GM18502 (cell line): ENCODE data around the gene NMRK2.
"Not testable (repeated sequence)": the region's sequence is repeated elsewhere in the genome, so short reads cannot be mapped to it uniquely, and the experiment has no call there.

Experiments
- ATAC-seq: cut with Tn5 transposase; IDR thresholded peaks from one replicate; pipeline ENCODE4 v1.9.1; 2021; ENCODE audit warnings: mild to moderate bottlenecking; ENCODE audit not compliant: unreplicated experiment, poor library complexity

Gene NMRK2

GRCh38 chr19:3931041-3931440 lies 1.8 kb upstream of the NMRK2 start:
- no peak for ATAC-seq

DNA sequence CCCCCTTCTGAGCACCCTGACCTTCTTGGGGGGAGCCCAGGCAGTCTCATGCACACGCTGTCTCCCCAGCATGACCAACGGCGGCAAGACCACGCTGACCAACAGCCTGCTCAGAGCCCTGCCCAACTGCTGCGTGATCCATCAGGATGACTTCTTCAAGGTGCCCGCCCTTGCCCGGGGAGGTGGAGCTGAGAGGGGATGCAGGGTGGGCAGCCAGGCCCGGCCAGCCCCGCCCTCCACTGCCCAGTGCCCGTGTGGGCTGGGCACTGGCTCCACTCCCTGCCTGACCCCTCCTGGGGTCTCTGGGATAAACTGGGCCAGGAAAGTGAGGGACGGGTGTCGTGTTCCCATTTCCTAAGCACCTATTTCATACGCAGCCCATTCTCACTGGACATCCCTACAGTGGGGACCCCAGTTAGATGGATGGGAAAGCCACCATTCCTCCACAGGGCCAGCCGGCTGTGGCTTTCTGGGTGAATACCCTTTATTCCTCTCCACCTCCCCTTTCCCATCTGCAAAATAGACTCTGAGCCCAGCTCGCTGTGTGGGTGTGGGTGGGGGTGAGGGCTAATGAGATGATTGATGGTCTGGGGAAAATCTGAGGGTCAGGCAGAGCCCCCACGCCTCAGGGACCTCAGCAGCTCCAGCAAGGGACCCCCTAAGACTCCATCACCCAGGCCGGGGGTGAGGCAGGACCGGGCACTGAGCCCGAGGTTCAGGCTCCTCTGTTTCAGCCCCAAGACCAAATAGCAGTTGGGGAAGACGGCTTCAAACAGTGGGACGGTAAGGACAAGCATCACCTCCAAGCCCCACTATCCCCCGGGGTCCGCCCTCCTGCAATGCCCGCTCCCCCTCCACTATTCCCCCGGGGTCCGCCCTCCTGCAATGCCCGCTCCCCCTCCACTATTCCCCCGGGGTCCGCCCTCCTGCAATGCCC lies 3.9 kb downstream of the NMRK2 start:
- no peak for ATAC-seq

DNA sequence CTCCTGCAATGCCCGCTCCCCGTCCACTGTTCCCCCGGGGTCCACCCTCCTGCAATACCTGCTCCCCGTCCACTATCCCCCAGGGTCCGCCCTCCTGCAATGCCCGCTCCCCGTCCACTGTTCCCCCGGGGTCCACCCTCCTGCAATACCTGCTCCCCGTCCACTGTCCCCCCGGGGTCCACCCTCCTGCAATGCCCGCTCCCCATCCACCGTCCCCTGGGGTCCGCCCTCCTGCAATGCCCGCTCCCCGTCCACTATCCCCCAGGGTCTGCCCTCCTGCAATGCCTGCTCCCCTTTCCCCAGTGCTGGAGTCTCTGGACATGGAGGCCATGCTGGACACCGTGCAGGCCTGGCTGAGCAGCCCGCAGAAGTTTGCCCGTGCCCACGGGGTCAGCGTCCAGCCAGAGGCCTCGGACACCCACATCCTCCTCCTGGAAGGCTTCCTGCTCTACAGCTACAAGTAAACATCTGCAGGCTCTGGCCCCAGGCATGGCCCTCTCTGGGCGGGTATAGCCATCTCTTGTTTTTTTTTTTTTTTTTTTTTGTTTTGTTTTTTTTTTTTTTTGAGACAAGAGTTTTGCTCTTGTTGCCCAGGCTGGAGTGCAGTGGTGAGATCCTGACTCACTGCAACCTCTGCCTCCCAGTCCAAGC lies 5.6 kb downstream of the NMRK2 start:
- not testable (repeated sequence) for ATAC-seq

DNA sequence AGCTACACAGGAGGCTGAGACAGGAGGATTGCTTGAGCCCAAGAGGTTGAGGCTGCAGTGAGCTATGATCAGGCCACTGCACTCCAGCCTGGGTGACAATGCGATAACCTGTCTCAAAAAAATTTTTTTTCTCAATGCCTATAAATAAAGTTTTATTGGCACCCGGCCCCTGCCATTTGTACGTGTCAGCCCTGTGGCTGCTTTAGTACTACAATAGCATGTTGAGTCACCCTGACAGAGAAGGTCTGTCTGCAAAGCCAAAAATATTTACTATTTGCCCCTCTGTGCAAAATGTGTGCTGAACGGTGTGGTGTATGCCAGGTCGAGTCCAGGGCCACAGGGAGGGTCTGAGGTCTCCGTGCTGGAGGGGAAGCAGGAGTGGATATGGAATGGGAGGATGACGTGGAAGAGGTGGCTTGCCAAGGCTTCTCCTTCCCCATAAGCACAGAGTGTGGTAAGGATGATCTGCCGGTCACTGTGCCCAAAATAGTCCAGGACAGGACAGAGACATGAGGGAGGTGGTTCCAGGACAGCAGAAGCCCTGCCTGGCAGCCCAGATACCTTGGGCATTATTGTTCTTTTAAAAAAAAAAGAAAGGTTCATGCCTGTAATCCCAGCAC lies 10.0 kb downstream of the NMRK2 start:
- no peak for ATAC-seq

DNA sequence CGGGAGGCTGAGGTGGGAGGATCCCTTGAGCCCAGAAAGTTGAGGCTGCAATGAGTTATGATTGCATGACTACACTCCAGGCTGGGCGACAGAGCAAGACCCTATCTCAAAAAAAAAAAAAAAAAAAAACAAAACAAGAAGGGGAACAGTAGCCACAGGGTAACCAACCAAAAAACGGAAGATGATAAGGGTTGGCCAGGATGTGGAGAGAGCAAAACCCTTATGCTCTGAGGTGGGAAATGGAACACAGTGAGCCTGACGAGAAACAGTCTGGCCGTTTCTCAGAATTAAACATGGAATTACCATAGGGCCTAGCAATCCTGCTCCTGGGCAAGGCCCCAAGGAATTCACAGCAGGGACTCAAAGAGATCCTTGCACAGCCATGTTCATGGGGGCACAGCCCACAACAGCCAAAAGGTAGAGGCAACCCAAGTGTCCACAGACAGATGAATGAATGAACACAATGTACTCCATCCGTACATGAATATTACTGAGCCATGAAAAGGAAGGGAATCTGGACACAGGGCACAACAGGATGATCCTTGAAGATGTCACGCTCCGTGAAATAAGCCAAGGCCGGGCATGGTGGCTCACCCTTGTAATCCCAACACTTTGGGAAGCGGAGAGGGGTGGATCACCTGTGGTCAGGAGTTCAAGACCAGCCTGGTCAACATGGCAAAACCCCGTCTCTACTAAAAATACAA lies 11.3 kb downstream of the NMRK2 start:
- ATAC-seq, result no peak

- no peak for ATAC-seq
Measured at GRCh38 chr19:3945838-3946237, 13.0 kb downstream of the NMRK2 start.

GRCh38 chr19:3947316-3947933 lies 14.6 kb downstream of the NMRK2 start:
- ATAC-seq, result not testable (repeated sequence)

DNA sequence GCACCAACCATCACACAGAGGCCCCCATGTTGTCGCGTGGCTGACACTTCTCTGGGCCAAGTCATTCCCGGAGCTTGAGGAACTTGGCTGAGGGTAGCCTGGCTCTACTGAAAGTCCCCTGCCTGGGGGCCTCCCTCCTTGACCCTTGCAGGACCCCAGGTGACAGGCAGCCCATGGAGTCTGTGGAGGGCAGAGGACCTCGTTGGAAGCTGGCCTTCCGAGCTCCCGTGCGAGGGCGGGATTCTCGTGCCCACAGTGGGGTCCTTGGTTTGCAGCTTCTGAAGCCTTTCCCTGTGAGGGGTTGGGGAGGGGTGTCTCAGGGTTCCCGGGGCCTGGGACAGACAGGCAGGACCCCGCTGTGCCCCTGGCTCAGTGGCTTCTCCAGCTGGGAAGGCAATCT lies 16.4 kb downstream of the NMRK2 start:
- ATAC-seq, result no peak

DNA sequence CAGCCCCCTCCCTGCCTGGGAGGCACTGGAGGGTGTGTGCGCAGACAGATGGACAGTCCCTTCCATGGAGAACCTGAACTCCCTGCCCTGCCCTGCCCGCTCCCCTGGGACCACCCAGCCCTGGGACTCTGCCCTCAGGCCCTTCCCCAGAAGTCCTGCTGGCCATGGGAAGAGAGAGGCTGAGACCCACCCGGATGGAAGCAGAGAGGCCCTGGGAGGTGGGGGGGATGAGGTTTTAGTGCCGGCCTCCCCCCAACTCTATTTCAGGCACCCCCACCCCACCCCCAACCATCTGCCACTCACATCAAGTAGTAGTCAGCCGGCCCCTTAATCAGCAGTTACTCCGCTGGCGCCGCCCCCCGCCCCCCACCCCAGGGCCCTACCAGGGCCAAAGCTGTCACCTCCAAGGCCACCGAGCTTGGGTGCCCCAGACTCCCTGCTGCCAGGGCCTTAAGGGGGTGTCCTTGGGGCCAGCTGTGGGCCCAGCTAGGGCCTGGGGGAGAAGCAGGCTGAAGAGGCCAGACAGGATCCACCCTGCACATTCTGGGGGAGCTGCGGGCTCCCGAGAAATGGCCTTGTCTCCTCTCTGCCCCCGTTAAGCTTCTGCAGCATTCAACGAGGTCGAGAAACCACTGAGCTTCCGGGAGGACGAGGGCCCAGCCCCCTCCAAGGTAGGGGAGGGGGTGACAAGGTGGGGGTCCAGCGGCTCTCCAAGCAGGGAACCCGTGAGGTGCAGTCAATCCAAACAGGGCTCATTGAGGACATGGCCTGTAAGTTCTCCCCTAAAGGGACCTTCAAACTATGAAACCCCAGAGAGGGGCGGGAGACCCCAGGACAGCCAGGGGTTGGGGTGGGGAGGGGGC lies 17.4 kb downstream of the NMRK2 start:
- no peak for ATAC-seq

DNA sequence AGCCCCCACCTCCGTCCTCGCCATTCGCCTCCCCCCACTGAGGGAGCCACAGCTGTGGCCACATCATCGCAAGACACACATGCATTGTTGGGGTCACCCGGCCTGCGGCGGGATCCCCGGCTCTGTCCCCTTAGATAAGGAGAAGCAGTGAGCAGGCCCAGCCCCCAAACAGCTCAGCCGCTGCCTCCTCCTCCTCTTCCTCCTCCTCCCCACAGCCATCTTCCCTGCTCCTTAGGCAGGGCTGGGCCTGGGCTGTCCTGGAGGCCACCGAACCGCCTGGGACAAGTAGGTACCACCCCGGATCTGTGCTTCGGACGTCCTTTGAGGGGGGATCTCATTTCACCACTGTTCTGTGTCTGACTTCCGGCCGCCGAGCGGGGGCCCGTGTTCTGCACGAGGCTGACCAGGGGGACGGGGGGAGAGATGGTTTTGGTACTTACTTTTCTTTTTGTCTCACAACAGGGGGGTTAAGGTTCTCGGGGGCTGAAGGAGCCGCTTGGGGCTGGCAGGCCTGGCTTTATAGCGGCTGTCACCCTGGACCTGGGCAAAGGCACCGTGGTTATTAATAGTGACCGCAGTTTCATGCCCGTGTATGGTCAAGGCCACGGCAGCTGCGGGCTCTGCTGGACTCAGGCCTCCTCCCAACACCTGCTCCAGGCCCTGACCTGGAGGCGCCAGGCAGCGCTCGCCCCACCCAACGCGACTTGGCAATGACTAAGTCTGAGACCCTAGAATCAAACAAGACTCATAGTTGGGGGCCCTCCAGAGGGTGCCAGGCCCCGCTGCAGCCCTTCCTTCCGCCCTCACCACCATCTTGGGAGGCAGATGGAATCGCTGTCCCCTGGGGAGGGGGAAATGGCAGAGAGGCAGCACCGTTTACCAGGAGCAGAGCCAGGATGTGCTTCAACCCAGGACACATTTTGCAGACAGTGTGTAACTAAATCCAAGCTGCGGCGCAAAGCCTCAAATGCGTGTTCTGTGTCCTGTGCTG lies 18.3 kb downstream of the NMRK2 start:
- no peak for ATAC-seq

GRCh38 chr19:3952755-3953276 lies 19.9 kb downstream of the NMRK2 start:
- ATAC-seq, result not testable (repeated sequence)

GRCh38 chr19:3954107-3954506 lies 21.2 kb downstream of the NMRK2 start:
- no peak for ATAC-seq

- not testable (repeated sequence) for ATAC-seq
Measured at GRCh38 chr19:3955276-3955675, 22.4 kb downstream of the NMRK2 start.

DNA sequence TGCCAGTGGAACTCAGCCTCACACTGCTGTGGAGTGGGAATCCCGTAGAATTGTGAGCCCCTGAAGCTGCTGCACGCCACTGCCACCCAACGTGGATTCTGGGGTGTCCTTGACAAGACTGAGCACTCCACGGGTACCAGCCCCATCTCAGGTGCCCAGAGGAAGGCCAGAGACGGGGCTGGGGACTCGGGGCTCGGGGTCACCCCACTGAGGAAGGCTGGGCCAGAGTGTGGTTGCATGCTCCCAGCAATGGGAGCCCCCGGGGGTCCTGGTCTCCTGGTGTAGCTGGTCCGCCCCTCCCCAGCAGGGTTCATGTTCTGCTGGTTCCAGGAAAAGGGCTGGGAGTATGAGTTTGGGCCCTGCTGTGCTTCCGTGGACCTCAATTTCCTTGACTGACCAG lies 22.8 kb downstream of the NMRK2 start:
- ATAC-seq, result no peak

DNA sequence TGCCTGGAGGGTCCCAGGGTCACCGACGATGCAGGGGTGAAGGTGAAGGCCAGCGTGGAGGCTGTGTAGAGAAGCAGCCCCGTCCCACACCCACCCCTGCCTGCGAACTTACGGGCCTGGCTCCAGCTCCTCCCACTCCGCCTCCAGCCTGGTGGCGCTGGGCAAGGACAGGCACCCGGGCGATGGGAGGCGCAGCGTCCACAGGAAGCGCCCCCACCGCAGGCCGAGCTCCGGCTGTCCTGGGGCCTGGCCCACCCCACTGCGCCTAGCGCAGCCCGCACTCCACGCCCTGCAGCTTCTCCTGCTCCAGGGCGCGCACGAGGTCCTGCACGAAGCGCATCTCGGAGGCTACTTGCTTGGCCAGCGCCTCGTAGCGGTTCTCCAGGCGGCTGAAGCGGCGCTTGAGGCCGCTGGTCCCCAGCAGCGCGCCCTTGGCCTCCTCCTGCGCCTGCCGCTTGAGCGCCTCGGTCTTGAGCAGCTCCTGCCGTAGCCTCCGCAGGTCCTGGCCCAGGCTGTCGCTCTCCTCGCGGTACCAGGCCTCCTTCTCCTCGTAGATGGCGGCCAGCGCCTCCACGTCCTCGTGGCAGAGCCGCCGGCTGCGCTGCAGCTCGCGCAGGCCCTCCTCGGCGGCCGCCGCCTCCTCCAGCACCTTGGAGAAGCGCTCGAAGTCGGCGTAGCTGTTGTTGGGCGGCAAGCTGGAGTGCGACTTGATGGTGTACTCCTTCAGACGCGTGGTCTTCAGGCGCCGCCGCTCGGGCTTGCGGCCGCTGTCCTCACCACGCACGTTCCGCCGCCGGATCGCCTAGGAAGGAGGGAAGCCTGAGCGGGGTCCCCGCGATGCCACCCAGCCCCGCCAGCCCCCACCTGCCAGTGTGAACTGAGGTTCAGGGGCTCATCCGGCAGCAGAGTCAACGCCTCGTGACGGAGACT lies 26.2 kb downstream of the NMRK2 start:
- ATAC-seq, result no peak

- ATAC-seq, result no peak
Measured at GRCh38 chr19:3959766-3960131, 26.9 kb downstream of the NMRK2 start.

- no peak for ATAC-seq
Measured at GRCh38 chr19:3961007-3961406, 28.1 kb downstream of the NMRK2 start.
